ENCODE results near the gene THBS1.

THBS1 gene

DNA sequence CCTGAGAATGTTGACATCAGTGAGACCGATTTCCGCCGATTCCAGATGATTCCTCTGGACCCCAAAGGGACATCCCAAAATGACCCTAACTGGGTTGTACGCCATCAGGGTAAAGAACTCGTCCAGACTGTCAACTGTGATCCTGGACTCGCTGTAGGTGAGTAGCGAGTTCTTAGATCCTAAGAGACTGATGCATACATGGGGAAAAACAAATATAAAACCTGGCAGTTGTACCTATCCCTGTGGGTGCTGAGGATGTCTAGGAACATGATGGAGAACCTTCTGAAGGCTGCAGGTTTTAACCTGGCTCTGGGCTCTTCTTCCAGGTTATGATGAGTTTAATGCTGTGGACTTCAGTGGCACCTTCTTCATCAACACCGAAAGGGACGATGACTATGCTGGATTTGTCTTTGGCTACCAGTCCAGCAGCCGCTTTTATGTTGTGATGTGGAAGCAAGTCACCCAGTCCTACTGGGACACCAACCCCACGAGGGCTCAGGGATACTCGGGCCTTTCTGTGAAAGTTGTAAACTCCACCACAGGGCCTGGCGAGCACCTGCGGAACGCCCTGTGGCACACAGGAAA is 12.3 kb downstream of the THBS1 start:
- ChIA-PET POLR2A (no interaction called here), CTCF (no interaction called here)
- DNase-seq (ENCODE audit: extremely low spot score): no peak
- TF ChIP-seq LEF1 (IDR thresholded peaks at IDR 0.05; ENCODE audit: borderline replicate concordance) (no peak), SP1 (IDR thresholded peaks at IDR 0.05) (no peak), ARNT (IDR thresholded peaks at IDR 0.05) (no peak), SUZ12 (IDR thresholded peaks at IDR 0.05) (no peak), NFRKB (IDR thresholded peaks at IDR 0.05) (no peak), TARDBP (IDR thresholded peaks at IDR 0.05) (no peak), FOXK2 (IDR thresholded peaks at IDR 0.05) (no peak), L3MBTL2 (conservative IDR thresholded peaks at IDR 0.05) (no peak), ZNF384 (IDR thresholded peaks at IDR 0.05) (no peak), HDGF (IDR thresholded peaks at IDR 0.05; ENCODE audit: borderline replicate concordance) (no peak), BHLHE40 (IDR thresholded peaks at IDR 0.05; ENCODE audit: borderline replicate concordance) (no peak), FOXM1 (IDR thresholded peaks at IDR 0.05; ENCODE audit: borderline replicate concordance) (no peak), ELF4 (IDR thresholded peaks at IDR 0.05) (no peak), CTBP1 (IDR thresholded peaks at IDR 0.05; ENCODE audit: borderline replicate concordance) (no peak)

DNA sequence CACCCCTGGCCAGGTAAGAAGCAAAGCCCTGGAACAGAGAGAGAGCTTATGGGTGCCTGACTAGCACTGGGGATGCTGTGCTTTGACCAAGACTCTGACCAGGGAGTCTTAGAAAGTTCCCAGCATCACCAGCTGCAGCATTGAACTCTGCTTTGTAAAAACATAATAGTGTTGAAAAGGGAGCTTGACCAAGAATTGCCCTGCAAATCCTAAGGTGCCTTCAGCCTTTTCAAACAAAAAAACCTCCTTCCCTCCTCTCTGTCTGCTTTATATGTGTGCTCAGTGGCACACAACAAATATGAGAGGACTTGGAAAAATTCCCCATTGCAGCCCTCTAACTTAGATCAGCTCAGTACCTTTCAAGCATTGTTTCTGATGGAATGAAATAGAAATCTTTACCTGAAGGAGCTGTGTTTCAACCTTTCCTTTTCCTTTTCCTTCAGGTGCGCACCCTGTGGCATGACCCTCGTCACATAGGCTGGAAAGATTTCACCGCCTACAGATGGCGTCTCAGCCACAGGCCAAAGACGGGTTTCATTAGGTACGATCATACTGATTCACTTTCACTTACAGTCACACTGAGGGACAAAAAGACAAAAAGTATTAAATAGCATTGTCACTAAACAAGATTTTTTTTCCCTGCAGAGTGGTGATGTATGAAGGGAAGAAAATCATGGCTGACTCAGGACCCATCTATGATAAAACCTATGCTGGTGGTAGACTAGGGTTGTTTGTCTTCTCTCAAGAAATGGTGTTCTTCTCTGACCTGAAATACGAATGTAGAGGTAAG is 13.0 kb downstream of the THBS1 start:
- ChIA-PET CTCF (no interaction called here), POLR2A (no interaction called here)
- no peak for DNase-seq (ENCODE audit: extremely low spot score)
- TF ChIP-seq SP1 (IDR thresholded peaks at IDR 0.05): no peak
- no peak for TF ChIP-seq ARNT (IDR thresholded peaks at IDR 0.05)
- TF ChIP-seq BHLHE40 (IDR thresholded peaks at IDR 0.05; ENCODE audit: borderline replicate concordance): no peak
- no peak for TF ChIP-seq CTBP1 (IDR thresholded peaks at IDR 0.05; ENCODE audit: borderline replicate concordance)
- no peak for TF ChIP-seq L3MBTL2 (conservative IDR thresholded peaks at IDR 0.05)
- TF ChIP-seq FOXK2 (IDR thresholded peaks at IDR 0.05): no peak
- no peak for TF ChIP-seq FOXA1 (IDR thresholded peaks at IDR 0.05)
- TF ChIP-seq, protein P1, sequence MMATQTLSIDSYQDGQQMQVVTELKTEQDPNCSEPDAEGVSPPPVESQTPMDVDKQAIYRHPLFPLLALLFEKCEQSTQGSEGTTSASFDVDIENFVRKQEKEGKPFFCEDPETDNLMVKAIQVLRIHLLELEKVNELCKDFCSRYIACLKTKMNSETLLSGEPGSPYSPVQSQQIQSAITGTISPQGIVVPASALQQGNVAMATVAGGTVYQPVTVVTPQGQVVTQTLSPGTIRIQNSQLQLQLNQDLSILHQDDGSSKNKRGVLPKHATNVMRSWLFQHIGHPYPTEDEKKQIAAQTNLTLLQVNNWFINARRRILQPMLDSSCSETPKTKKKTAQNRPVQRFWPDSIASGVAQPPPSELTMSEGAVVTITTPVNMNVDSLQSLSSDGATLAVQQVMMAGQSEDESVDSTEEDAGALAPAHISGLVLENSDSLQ (IDR thresholded peaks at IDR 0.05): no peak
- TF ChIP-seq TARDBP (IDR thresholded peaks at IDR 0.05): no peak
- TF ChIP-seq LEF1 (IDR thresholded peaks at IDR 0.05; ENCODE audit: borderline replicate concordance): no peak
- no peak for TF ChIP-seq ZNF384 (IDR thresholded peaks at IDR 0.05)
- no peak for TF ChIP-seq NFRKB (IDR thresholded peaks at IDR 0.05)

DNA sequence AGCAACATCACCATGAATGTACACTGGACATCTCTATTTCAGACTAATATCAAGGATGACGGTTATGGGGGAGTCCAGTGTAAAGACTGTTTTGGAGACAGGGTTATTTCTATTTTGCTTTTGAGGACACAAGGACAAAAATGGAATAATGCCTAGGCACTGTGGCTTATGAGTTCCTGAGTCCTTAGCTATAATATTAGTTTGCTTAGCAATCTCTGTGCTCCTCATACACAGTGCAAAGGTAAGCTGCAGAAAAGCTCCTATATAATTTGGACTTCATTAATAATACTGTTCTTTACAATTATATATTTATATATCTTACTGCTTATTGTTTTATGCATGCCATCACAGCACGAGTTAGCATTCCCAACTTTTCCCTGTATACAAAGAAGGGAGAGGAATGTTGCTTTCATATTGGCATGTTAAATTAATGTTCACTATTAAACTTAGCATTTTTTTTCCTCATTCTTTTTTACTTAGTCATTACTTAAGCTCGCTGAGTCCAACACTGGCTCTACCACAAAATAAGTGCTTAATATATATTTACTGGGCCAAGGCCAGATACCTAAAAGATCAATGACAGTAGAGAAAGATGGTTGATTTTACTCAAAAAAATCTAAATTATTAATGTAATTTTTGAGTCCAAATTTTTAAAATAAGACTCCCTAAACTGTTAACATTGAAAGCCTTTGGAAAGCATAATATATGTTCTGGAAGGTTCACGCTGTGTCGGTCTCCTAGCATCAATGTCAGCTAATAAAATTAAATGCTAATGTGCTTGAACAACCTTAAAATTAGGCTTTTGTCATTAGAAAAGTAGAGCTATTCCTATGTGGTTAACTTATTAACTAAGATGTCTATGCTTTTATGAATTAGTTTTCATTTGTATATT is 13.8 kb downstream of the THBS1 start:
- no peak for DNase-seq (ENCODE audit: extremely low spot score)
- ChIA-PET POLR2A (no interaction called here), CTCF (no interaction called here)
- TF ChIP-seq TARDBP (IDR thresholded peaks at IDR 0.05): no peak
- no peak for TF ChIP-seq FOXM1 (IDR thresholded peaks at IDR 0.05; ENCODE audit: borderline replicate concordance)
- TF ChIP-seq ZNF384 (IDR thresholded peaks at IDR 0.05): no peak
- no peak for TF ChIP-seq ARNT (IDR thresholded peaks at IDR 0.05)
- TF ChIP-seq, protein P1 (IDR thresholded peaks at IDR 0.05): no peak
- no peak for TF ChIP-seq HDGF (IDR thresholded peaks at IDR 0.05; ENCODE audit: borderline replicate concordance)
- no peak for TF ChIP-seq SP1 (IDR thresholded peaks at IDR 0.05)
- no peak for TF ChIP-seq NFRKB (IDR thresholded peaks at IDR 0.05)
- no peak for TF ChIP-seq SUZ12 (IDR thresholded peaks at IDR 0.05)
- no peak for TF ChIP-seq FOXA1 (IDR thresholded peaks at IDR 0.05)
- no peak for TF ChIP-seq CTBP1 (IDR thresholded peaks at IDR 0.05; ENCODE audit: borderline replicate concordance)
- TF ChIP-seq ELF4 (IDR thresholded peaks at IDR 0.05): no peak
- TF ChIP-seq FOXK2 (IDR thresholded peaks at IDR 0.05): no peak
- no peak for TF ChIP-seq L3MBTL2 (conservative IDR thresholded peaks at IDR 0.05)
- no peak for TF ChIP-seq LEF1 (IDR thresholded peaks at IDR 0.05; ENCODE audit: borderline replicate concordance)
- no peak for TF ChIP-seq BHLHE40 (IDR thresholded peaks at IDR 0.05; ENCODE audit: borderline replicate concordance)

DNA sequence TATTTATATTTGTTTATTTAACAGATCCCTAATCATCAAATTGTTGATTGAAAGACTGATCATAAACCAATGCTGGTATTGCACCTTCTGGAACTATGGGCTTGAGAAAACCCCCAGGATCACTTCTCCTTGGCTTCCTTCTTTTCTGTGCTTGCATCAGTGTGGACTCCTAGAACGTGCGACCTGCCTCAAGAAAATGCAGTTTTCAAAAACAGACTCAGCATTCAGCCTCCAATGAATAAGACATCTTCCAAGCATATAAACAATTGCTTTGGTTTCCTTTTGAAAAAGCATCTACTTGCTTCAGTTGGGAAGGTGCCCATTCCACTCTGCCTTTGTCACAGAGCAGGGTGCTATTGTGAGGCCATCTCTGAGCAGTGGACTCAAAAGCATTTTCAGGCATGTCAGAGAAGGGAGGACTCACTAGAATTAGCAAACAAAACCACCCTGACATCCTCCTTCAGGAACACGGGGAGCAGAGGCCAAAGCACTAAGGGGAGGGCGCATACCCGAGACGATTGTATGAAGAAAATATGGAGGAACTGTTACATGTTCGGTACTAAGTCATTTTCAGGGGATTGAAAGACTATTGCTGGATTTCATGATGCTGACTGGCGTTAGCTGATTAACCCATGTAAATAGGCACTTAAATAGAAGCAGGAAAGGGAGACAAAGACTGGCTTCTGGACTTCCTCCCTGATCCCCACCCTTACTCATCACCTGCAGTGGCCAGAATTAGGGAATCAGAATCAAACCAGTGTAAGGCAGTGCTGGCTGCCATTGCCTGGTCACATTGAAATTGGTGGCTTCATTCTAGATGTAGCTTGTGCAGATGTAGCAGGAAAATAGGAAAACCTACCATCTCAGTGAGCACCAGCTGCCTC is 14.7 kb downstream of the THBS1 start:
- TF ChIP-seq FOXK2 (IDR thresholded peaks at IDR 0.05): no peak
- no peak for TF ChIP-seq FOXA1 (IDR thresholded peaks at IDR 0.05)
- no peak for TF ChIP-seq LEF1 (IDR thresholded peaks at IDR 0.05; ENCODE audit: borderline replicate concordance)
- TF ChIP-seq HDGF (IDR thresholded peaks at IDR 0.05; ENCODE audit: borderline replicate concordance): no peak
- TF ChIP-seq ZNF384 (IDR thresholded peaks at IDR 0.05): no peak
- TF ChIP-seq, protein P1 (IDR thresholded peaks at IDR 0.05): no peak
- no peak for TF ChIP-seq FOXM1 (IDR thresholded peaks at IDR 0.05; ENCODE audit: borderline replicate concordance)
- TF ChIP-seq SP1 (IDR thresholded peaks at IDR 0.05): no peak
- no peak for TF ChIP-seq SUZ12 (IDR thresholded peaks at IDR 0.05)
- no peak for TF ChIP-seq L3MBTL2 (conservative IDR thresholded peaks at IDR 0.05)
- no peak for TF ChIP-seq NFRKB (IDR thresholded peaks at IDR 0.05)
- ChIA-PET POLR2A (no interaction called here), CTCF (no interaction called here)
- DNase-seq (ENCODE audit: extremely low spot score): no peak
